Pancreas (tissue), 10 donors: ENCODE measurements around the gene MAPK1IP1L. TPM values are rescaled to one million over a fixed set of nuclear protein-coding genes. Genes with fewer than 3 reads are reported as not detected.

ENCODE experiments used
- ATAC-seq, 4 donors: fragments of 200-7000 bp; cut with Tn5 transposase; one replicate each; pipeline versions ENCODE4 v1.8.0 to v1.9.1; 2020; ENCODE audit warnings: mild to moderate bottlenecking in 4 of 4, moderate library complexity in 4 of 4
- DNase-seq, 6 donors: peaks; one replicate each; pipeline ENCODE4 v3.0.0-alpha.2; 2020
- FAIRE-seq: peaks from 2 replicates; lab custom pipeline; 2012; peaks lifted over from hg19 to GRCh38; lab: Jason Lieb, UNC
- H3K27ac ChIP-seq, 4 donors: fragments of 200-600 bp; sonication (generic); 1 replicate in 3 of 4; 2 replicates in 1 of 4; pipeline versions ENCODE4 v1.5.0 to v1.8.0; 2020
- H3K27me3 ChIP-seq, 4 donors: fragments of 200-600 bp; one replicate each; pipeline ENCODE4 v1.8.0; 2021
- H3K36me3 ChIP-seq, 3 donors: fragments of 200-600 bp; sonication (generic) in 1 of 3; one replicate each; pipeline versions ENCODE4 v1.5.0 to v1.8.0; 2020 to 2021
- H3K4me1 ChIP-seq, 3 donors: fragments of 200-600 bp; one replicate each; pipeline ENCODE4 v1.8.0; 2021
- H3K4me3 ChIP-seq, 4 donors: fragments of 200-600 bp; sonication (generic) in 2 of 4; one replicate each; pipeline versions ENCODE4 v1.5.0 to v1.8.0; 2020 to 2021
- H3K9me3 ChIP-seq, 4 donors: fragments of 200-600 bp; one replicate each; pipeline ENCODE4 v1.8.0; 2021
- CTCF ChIP-seq, 4 donors: fragments of 200-600 bp; sonication (generic) in 3 of 4; IDR thresholded peaks; one replicate each; pipeline versions ENCODE4 v1.5.0 to v1.8.0; 2021; ENCODE audit warnings: antibody characterized with exemption in 4 of 4
- WGBS, 2 donors: extraction: QIAGEN DNeasy Blood & Tissue Kit; methylation state at CpG; one replicate each; pipeline ENCODE4 v1.1.7; 2013; 5-methylcytosine and 5-hydroxymethylcytosine counted together
- intact Hi-C, 3 donors: fragments of 100-400 bp; cut with DNase I; formaldehyde crosslinking; loops; one replicate each; pipeline versions ENCODE4 v1.11.1 to v1.14.2; 2022
- polyA plus RNA-seq, 2 donors: library from polyadenylated mRNA; stranded (reverse); fragments of 200-250 nt; gene quantifications; one replicate each; pipeline ENCODE4 v1.2.3, GENCODE V29; 2013
- total RNA-seq, 6 donors: library from RNA; stranded (reverse); fragmentation: NEBNext Ultra II Directional in 4 of 6; extraction: Animal tissue kit (Norgen Biotek cat#: 25700) in 4 of 6; gene quantifications; one replicate each; pipeline versions ENCODE4 v1.2.1 to v1.2.4, GENCODE V29; 2021 to 2023
- donor health status: healthy with polysubstance abuse.
- donor health status: DM: no; HTN: no; CAD: no; lungs with moderate emphysema.
- donor health status: DM: no; HTN: no; CAD: no.
- donor health status: control.
- donor health status: control.
- donor health status: Bipolar disorder and iron deficiency.
- donor health status: DM: yes; HTN: yes; CAD: no.
- donor health status: DM: no; HTN: no; CAD: no.
- donor health status: DM: no; HTN: no; CAD: no.
- donor health status: DM: yes; HTN: yes; CAD: no.

The MAPK1IP1L gene
- total and polyA plus RNA-seq, 8 donors: 12.9 to 29.7 (median 23.1) TPM

DNA sequence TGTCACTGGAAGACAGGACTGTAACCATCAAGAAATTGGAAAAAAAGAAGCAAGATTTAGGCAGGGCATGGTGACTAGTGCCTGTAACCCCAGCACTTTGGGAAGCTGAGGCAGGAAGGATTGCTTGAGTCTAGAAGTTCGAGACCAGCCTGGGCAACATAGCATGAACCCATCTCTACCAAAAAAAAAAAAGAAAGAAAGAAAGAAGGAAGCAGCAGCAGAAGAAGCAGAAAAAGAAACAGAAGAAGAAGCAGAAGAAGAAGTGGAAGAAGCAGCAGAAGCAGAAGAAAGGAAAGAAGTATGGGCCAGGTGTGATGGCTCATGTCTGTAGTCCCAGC is 47.1 kb downstream of the MAPK1IP1L start:
- no peak for DNase-seq
- TF ChIP-seq CTCF (IDR thresholded peaks at IDR 0.05): no peak
- WGBS, 2 donors: 95 to 100% methylated on average over 1 of the region's 1 CpG
- Histone ChIP-seq H3K27ac (peak overlapping the region in 1 of 4 donors; percentile 17), H3K36me3 (no peaks in the 10 kb centered on the region), H3K9me3 (no peaks in the 10 kb centered on the region), H3K4me1 (peaks cover 10 to 28% (median 21%) of the 10 kb centered on the region in 3 donors), H3K4me3 (no peak overlapping the region), H3K27me3 (no peaks in the 10 kb centered on the region)
- no peak for ATAC-seq
- intact Hi-C loops: no loop called here
- FAIRE-seq: no peak

DNA sequence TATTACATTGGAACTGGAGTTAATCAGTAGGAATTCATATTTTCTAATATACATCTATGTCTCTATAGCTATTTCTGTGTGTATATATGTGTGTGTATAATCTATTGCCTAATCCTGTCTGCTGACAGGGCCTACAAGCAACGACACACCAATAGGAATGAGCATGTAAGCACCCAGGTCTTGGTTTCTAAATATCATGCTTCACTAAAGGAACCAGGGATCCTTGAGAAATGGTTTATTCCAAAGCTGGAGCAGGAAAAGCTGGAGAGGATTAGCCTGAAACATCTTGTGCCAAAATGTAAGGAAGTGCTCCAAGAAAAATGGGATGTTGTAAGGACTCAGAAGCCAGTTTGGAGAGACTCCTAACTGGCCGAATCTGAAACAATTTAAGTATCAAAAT is 48.3 kb downstream of the MAPK1IP1L start:
- ATAC-seq (no peak), FAIRE-seq (no peak), DNase-seq (no peak)
- TF ChIP-seq CTCF (IDR thresholded peaks at IDR 0.05): no peak
- Histone ChIP-seq H3K27me3 (no peaks in the 10 kb centered on the region), H3K4me1 (peaks cover 10 to 35% (median 27%) of the 10 kb centered on the region in 3 donors), H3K27ac (no peak overlapping the region), H3K9me3 (no peaks in the 10 kb centered on the region), H3K4me3 (no peak overlapping the region), H3K36me3 (no peaks in the 10 kb centered on the region)
- intact Hi-C loops: no loop called here
- 80 to 89% methylated on average over 2 of the region's 2 CpGs for WGBS, 2 donors

- intact Hi-C loops: no loop called here
- H3K4me1 ChIP-seq: peaks cover 10 to 35% (median 27%) of the 10 kb centered on the region in 3 donors
- ATAC-seq: no peak
- no peaks in the 10 kb centered on the region for H3K36me3 ChIP-seq
- TF ChIP-seq CTCF (IDR thresholded peaks at IDR 0.05): no peak
- no peak overlapping the region for H3K4me3 ChIP-seq
- no peaks in the 10 kb centered on the region for H3K27me3 ChIP-seq
- H3K9me3 ChIP-seq: no peaks in the 10 kb centered on the region
- no peak for DNase-seq
- peak overlapping the region; percentile 66 to 89 (median 78) for H3K27ac ChIP-seq
- WGBS, 2 donors: 95 to 98% methylated on average over 5 of the region's 5 CpGs
- FAIRE-seq: no peak
These were observed 50.3 kb downstream of the MAPK1IP1L start for GRCh38 chr14:55101698-55102097.

DNA sequence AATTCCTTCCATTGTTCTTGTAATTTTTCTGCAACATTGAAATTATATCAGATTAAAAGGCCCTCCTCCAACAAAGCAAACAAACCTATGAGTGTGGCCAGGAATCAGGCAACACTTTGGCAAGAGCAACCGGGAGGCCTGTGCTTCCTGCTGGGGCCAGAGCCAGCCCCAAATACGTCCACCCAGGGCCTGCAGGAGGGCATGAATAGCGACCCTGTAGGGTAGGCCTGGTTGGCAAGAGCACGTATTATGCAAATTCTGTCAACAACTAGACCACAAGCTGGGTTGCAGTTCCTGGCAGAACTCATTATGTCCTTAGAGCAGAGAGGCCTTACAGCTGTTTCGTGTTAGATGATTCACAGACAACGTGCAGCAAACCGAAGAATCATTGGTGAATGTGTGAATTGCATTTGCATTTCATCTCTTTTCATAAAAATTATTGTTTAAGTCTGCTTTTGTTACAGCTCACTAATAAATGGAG is 50.7 kb downstream of the MAPK1IP1L start:
- DNase-seq (peak; percentile 72 to 81 (median 79)), FAIRE-seq (no peak), ATAC-seq (peak; percentile 88 to 93 (median 90))
- H3K27me3 ChIP-seq: no peaks in the 10 kb centered on the region
- no peaks in the 10 kb centered on the region for H3K36me3 ChIP-seq
- WGBS, 2 donors: 3% methylated on average over 7 of the region's 7 CpGs
- H3K4me3 ChIP-seq: no peak overlapping the region
- intact Hi-C loops: no loop called here
- no peak for TF ChIP-seq CTCF (IDR thresholded peaks at IDR 0.05)
- no peaks in the 10 kb centered on the region for H3K9me3 ChIP-seq
- peak overlapping the region; percentile 66 to 89 (median 78) for H3K27ac ChIP-seq
- H3K4me1 ChIP-seq: peaks cover 10 to 39% (median 27%) of the 10 kb centered on the region in 3 donors

GRCh38 chr14:55103005-55103640 is 51.7 kb downstream of the MAPK1IP1L start:
- peak overlapping the region; percentile 66 to 89 (median 78) for H3K27ac ChIP-seq
- peak in 5 of 6 donors; percentile 38 to 71 (median 67) for DNase-seq
- no peak overlapping the region for H3K4me3 ChIP-seq
- 45 to 57% methylated on average over 13 of the region's 13 CpGs for WGBS, 2 donors
- TF ChIP-seq CTCF (IDR thresholded peaks at IDR 0.05): no peak
- no peaks in the 10 kb centered on the region for H3K9me3 ChIP-seq
- H3K36me3 ChIP-seq: no peaks in the 10 kb centered on the region
- ATAC-seq: peak; percentile 65 to 78 (median 75)
- FAIRE-seq: no peak
- intact Hi-C loops: no loop called here
- H3K27me3 ChIP-seq: no peaks in the 10 kb centered on the region
- H3K4me1 ChIP-seq: peaks cover 10 to 43% (median 27%) of the 10 kb centered on the region in 3 donors
